ENCODE data around the gene CD58. TPM values are rescaled to one million over a fixed set of nuclear protein-coding genes. Genes with fewer than 3 reads are reported as not detected.

Gene CD58
- total and polyA plus RNA-seq, 9 of the 15 experiments (the other 6 are each of a cell fraction or from before 2014, with no cell fraction given) = 18.1 to 113 (median 37.4) TPM

DNA sequence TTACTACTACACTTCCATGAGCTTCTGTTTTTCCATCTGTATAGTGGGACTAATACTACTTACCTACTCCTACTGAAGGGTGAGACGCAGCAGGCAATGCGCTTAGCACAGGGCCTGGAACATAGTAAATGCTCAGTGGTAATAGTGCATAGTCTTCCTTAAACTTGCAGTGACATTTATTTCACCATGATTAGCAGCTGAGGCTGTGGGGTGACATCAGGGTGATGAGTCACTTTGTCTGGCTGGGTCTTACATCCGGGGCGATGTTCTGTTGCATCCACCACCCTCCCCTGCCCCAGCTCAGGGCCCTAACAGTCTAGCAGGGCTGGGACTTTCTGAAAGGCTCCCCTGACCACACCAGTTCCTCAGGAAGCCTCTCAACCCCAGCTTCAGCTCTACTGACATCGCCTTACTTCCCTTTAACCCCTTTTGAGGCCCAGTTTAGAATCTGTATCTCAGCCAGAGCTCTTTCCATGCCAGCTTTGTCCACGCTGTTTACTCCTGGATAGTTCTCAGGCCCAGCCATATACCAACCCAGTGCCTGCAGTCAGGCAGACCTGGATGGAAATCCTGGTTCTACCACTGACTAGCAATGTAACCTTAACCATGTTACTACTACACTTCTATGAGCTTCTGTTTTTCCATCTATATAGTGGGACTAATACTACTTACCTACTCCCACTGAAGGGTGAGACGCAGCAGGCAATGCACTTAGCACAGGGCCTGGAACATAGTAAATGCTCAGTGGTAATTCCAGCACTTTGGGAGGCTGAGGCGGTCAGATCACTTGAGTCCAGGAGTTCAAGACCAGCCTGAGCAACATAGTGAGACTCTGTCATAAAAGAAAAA lies 66.3 kb downstream of the CD58 start (continued):
- TF ChIP-seq, protein P1, sequence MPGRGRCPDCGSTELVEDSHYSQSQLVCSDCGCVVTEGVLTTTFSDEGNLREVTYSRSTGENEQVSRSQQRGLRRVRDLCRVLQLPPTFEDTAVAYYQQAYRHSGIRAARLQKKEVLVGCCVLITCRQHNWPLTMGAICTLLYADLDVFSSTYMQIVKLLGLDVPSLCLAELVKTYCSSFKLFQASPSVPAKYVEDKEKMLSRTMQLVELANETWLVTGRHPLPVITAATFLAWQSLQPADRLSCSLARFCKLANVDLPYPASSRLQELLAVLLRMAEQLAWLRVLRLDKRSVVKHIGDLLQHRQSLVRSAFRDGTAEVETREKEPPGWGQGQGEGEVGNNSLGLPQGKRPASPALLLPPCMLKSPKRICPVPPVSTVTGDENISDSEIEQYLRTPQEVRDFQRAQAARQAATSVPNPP (IDR thresholded peaks at IDR 0.05; ENCODE audit: borderline replicate concordance, insufficient read depth, insufficient read length) = no peak
- TF ChIP-seq TCF7L2 (IDR thresholded peaks at IDR 0.05; ENCODE audit: low read depth, low read length) (no peak), EZH2 (IDR thresholded peaks at IDR 0.05; ENCODE audit: borderline replicate concordance, low read depth, low read length) (no peak), ZNF3 (CRISPR knock-in tag; IDR thresholded peaks at IDR 0.05) (no peak), POU5F1 (IDR thresholded peaks at IDR 0.05; ENCODE audit: borderline replicate concordance, low read depth, low read length, partially characterized antibody) (no peak), IRF2 (CRISPR knock-in tag; IDR thresholded peaks at IDR 0.05) (no peak), POLR3G (IDR thresholded peaks at IDR 0.05; ENCODE audit: extremely low read depth, insufficient read length, insufficient replicate concordance) (no peak), CTBP1 (IDR thresholded peaks at IDR 0.05; ENCODE audit: borderline replicate concordance) (peak; percentile 70; the same call in 1 of the 2 replicates), PTRF (tag; IDR thresholded peaks at IDR 0.05) (no peak), ZNF143 (CRISPR knock-in tag; IDR thresholded peaks at IDR 0.05) (no peak), YY1 (IDR thresholded peaks at IDR 0.05; ENCODE audit: borderline replicate concordance in 1 of 3, control insufficient read depth in 1 of 3, extremely low read depth in 1 of 3, insufficient read depth in 3 of 3, insufficient read length in 1 of 3, insufficient replicate concordance in 2 of 3, low read depth in 1 of 3, low read length in 2 of 3) (peak in 2 of 3 experiments; percentile 44 to 65), BRCA1 (IDR thresholded peaks at IDR 0.05) (no peak), BRCA1 (CRISPR knock-in tag; IDR thresholded peaks at IDR 0.05) (no peak), ZNF584 (CRISPR knock-in tag; IDR thresholded peaks at IDR 0.05; ENCODE audit: low read depth) (peak; percentile 86; the same call in 1 of the 2 replicates), BCOR (IDR thresholded peaks at IDR 0.05) (peak; percentile 98), SMARCB1 (IDR thresholded peaks at IDR 0.05; ENCODE audit: insufficient read length, low read depth) (no peak), FOSL1 (tag; conservative IDR thresholded peaks at IDR 0.05) (peak; percentile 99), CHCHD3 (CRISPR knock-in tag; IDR thresholded peaks at IDR 0.05) (no peak), RHOXF2B (CRISPR knock-in tag; conservative IDR thresholded peaks at IDR 0.05) (no peak)
- TF ChIP-seq, protein P2, sequence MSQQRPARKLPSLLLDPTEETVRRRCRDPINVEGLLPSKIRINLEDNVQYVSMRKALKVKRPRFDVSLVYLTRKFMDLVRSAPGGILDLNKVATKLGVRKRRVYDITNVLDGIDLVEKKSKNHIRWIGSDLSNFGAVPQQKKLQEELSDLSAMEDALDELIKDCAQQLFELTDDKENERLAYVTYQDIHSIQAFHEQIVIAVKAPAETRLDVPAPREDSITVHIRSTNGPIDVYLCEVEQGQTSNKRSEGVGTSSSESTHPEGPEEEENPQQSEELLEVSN (IDR thresholded peaks at IDR 0.05; ENCODE audit: borderline replicate concordance in 1 of 2, extremely low read depth in 1 of 2, insufficient read depth in 1 of 2, insufficient read length in 1 of 2, low read depth in 1 of 2, low read length in 1 of 2, poor library complexity in 1 of 2, severe bottlenecking in 1 of 2) = no peak
- TF ChIP-seq, protein P3, sequence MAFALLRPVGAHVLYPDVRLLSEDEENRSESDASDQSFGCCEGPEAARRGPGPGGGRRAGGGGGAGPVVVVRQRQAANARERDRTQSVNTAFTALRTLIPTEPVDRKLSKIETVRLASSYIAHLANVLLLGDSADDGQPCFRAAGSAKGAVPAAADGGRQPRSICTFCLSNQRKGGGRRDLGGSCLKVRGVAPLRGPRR (CRISPR knock-in tag; IDR thresholded peaks at IDR 0.05) = peak; percentile 68; the same call in 1 of the 2 replicates
- TF ChIP-seq, protein P4, sequence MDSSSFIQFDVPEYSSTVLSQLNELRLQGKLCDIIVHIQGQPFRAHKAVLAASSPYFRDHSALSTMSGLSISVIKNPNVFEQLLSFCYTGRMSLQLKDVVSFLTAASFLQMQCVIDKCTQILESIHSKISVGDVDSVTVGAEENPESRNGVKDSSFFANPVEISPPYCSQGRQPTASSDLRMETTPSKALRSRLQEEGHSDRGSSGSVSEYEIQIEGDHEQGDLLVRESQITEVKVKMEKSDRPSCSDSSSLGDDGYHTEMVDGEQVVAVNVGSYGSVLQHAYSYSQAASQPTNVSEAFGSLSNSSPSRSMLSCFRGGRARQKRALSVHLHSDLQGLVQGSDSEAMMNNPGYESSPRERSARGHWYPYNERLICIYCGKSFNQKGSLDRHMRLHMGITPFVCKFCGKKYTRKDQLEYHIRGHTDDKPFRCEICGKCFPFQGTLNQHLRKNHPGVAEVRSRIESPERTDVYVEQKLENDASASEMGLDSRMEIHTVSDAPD (CRISPR knock-in tag; IDR thresholded peaks at IDR 0.05) = no peak
